CD4-positive, alpha-beta T cell treated with Interleukin-1 beta for 1 hour (primary cell): ENCODE results near the gene LPP.

ENCODE experiments used
- DNase-seq, 2 donors: peaks; one replicate each; pipeline ENCODE4 v3.0.0-alpha.2; 2020 to 2022

The LPP gene

DNA sequence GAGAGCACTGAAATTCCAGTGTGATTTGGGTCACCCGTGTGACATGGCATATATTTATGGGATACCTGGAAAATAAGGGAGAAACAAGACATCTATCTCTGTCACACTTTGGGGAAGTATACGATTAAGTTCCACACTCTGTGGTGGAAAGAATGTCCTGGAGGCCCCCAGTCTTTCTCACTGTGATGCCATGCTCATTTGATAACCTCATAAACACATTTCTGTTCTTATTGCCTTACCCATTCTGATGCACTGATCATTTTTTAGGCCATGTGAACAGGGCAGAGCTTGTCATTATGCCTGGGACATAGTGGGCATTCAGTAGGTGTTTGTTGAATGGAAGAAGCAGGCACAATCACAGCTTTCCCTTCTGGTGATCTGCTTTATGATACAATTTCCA, 668.5 kb downstream of the LPP start:
- no peak for DNase-seq

- DNase-seq, result no peak
Measured at GRCh38 chr3:188824566-188824965, 670.6 kb downstream of the LPP start.

GRCh38 chr3:188825901-188826300, 671.9 kb downstream of the LPP start:
- DNase-seq, result no peak

- DNase-seq, result no peak
Measured at GRCh38 chr3:188826574-188826973, 672.6 kb downstream of the LPP start.

- DNase-seq, result no peak
Measured at GRCh38 chr3:188827103-188827502, 673.1 kb downstream of the LPP start.

GRCh38 chr3:188827576-188827975, 673.6 kb downstream of the LPP start:
- no peak for DNase-seq

- no peak for DNase-seq
Measured at GRCh38 chr3:188829130-188829529, 675.2 kb downstream of the LPP start.

- no peak for DNase-seq
Measured at GRCh38 chr3:188829576-188829975, 675.6 kb downstream of the LPP start.

DNA sequence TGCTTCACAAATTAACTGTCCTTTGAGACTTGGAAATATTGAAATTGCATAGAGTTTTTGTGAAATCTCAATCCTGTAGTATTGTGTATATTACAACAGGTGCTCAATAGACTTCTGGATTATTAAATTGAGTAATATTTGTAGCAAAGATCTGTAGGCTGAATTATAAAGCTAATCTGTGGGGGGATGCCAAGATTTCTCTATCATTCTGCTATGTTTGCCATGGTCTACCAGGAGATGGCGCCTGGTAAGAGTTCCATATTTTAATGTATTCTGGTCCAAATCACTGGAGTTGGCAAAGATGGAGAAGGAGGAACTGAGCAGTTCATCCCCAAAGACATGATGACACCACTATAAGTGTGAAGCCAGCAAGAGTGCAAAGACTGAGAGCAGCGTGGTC, 676.9 kb downstream of the LPP start:
- no peak for DNase-seq

DNA sequence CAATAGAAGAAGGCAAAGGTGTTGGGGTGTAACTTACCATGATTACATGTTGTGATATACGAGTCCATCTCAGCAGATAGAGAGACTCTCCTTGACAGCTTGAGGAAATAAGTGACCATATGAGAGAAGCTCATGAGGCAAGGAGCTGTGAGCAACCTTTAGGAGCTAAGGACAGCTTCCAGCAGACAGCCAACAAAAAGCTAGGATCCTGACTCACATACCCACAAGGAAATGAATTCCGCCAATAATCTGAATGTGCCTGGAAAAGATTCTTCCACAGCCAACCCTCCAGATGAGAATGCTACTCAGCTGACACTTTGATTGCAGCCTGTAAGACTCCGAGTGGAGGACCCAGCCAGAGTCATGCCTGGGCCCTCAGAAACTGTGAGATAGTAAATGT, 678.2 kb downstream of the LPP start:
- DNase-seq, result no peak

DNA sequence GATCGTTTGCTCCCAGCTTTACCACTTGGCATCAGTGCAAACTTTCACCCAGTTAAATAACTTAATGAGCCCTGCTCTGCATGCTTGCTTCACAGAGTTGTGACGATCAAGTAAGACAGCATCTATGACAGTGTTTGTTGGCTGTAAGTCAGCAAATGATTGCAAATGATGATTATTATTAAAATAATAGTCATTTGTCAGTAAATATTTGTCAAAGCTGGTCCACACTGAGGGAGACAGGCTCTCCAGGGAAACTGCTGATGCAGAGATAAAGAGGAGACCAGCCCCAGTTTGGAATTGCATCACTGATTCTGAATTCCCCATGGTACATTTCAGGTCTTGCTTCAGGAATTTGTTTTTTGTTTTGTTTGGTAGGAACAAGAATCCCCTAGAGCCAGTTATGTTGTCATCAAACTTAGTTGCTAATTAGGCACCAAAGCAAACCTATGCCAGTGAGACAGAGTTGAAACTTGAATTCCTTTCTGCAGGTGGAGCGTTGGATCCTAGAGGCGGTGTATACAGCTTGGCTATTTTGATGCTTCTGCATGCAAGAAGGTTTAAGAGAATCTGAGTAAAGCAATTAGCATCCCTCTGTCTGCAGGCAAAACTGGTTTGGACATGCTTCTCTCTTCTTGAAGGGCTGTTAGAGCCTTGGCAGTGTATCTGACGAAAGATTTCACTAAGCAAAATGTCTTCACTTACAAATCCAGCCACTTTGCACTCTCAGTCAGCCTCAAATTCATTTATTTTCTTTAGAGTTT, 679.2 kb downstream of the LPP start:
- DNase-seq, result no peak

- peak in 1 of 2 donors; percentile 30 for DNase-seq
Measured at GRCh38 chr3:188834349-188834748, 680.4 kb downstream of the LPP start.

DNA sequence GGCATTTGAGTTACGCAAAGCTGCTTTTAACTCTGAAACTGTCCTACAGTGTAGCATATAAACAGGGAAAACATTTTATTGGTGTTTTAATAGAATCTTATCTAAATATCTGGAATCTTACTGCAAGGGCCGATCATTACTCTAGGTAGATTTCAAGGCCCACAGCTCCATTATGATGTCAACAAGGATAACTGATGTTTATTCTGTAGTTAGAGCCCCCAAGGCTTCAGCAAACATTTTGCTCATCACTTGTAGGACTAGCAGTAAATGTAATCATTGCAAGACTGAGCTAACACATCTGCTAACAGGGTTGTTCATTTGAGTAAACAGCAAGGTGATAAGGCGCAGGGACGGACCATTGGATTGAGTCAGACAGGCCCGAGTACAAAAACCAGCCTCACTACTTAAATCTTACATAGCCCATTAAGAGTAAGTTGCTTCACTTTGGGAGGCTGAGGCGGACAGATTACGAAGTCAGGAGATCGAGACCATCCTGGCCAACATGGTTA, 685.3 kb downstream of the LPP start:
- no peak for DNase-seq

- no peak for DNase-seq
Measured at GRCh38 chr3:188840290-188840689, 686.3 kb downstream of the LPP start.

GRCh38 chr3:188841906-188842305, 687.9 kb downstream of the LPP start:
- no peak for DNase-seq

GRCh38 chr3:188842639-188843038, 688.7 kb downstream of the LPP start:
- DNase-seq, result no peak

DNA sequence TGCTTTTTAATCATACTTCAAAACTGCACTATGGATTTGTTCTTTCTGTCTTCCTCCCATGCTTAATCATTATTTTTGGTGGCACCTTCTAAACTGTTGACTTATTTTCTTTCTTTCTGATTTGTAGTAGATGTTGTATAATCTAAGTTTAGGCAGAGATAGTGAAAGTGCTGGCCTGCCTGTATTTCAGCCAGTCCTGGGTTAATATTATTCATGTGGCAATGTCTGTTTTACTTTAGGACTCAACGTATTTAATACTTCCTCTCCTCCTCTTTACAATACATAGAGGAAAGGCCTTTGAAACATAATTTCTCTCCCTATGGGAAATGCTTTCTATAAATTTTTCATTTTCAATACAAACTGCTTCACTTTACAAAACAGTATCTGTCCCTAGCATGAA, 690.1 kb downstream of the LPP start:
- DNase-seq, result no peak

DNA sequence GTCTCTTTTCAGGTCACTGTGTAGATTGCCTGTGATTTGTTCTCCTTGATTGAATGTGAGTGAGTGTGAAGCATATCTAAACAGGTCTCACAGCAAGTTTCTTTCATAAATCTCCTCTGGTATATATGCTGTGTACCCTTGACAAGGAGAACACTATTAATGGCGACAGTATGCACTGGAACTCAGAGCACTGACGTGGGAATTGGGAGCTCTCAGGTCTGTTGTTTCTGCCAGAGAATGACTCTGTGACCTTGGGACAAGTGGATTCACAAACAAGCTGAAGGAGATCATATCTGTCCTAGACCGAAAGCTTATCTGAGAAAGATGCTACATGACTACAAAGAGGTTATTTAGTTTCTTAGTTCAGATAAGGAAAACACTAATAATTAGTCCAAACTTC, 691.6 kb downstream of the LPP start:
- DNase-seq, result no peak

DNA sequence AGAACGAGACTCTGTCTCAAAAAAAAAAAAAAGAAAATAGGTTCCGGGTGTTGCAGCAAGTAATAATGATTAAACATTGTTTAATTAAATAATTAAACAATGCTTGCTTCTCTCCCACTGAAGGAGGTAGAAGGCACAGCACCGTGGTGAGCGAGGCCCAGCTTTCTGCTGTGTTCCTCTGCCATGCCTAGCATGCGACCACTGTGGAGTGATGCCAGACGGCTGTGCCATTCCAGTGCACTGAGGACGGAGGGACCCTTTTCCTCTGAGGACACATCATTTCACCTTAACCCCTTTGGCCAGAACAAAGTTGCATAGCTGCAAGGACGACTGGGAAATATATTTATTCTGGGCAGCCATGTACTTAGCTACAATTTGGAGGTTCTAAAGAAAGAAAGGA, 695.0 kb downstream of the LPP start:
- no peak for DNase-seq

DNA sequence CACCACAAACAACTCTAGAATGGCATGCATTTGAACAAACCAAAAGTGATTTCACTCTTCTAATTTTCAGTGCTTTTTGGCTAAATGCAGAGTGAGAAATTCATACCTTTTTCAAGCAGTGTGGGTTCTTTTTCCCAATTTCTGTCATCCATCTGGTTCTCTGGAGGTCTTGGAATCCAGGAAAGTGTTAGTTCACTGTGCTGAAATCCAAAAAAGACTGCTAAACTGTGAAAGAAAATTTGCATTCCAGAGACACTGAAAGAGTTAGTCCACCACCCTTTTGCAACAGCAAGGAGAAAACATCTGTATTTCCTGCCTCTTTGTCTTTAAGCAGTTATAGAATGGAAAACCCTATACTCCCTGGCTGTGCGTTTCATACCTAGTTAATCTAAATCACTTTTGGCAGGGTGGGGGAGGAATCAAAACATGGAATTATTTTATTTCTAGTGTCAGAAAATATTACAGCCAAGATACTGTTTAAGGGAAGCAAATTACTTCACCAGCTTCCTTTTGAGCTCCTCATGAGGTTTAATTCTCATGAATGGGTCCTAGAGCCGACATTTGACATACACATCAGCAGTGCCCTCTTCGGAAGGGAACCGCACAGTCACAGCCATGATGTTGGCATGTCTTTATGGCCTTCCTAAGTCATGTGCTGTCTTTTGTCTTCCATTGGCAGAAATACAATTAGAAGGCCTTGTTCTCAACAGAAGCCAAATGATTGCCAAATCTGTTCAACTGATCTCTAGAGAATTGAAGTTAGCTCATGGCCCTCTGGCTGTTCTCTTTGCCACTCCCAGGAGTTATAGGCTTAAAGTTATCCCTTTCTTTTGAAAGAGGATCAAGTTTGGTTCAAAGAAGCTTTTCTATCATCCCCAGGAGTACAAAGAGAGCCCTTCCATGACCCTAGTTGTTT, 700.2 kb downstream of the LPP start:
- DNase-seq, result no peak

DNA sequence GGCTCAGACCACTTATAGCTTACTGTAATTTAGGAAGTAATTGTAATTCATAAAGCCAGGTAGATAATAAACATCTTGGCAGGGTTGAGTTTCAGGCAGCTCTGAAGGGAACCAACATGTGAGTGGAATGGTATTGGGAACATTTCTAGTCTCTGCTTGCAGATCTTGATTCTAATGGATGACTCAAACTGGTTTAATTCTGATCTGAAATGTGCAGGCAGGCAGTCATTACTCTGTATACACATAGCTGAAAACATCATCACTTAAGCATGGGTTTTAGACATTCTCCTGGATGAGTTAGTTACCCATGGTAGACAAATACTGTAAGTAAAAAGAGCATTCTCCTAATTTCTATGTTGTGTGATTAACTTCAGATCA, 700.8 kb downstream of the LPP start:
- DNase-seq, result no peak

- DNase-seq, result no peak
Measured at GRCh38 chr3:188855675-188856074, 701.7 kb downstream of the LPP start.

DNA sequence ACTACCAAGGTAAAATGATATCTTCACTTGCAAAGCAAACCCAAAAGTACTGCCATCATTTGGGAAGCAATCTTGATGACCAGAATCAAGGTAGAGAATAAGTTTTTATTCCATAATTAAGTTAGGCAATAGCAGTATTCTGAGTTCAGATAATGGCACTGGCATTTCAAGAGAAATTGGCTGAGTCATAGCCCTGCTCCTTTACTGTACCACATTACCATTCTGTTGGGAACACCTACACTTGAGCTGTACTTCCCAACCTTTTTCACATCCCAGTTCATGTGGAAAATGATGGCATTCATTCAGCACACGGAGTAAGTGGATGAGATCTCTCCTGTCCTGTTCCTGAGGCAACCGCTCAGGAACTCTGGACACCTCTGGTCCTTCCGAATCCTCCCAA, 706.2 kb downstream of the LPP start:
- no peak for DNase-seq
